Neural progenitor cell (in vitro differentiated cells): ENCODE results near the gene MKS1. TPM values are rescaled to one million over a fixed set of nuclear protein-coding genes. Genes with fewer than 3 reads are reported as not detected.
A peak's percentile ranks its signal among the peaks of the same experiment; 100 is the strongest.

Experiments
- DNase-seq: peaks from one replicate; pipeline ENCODE4 v3.0.0-alpha.2; 2016; ENCODE audit warnings: low spot score
- H2AFZ ChIP-seq: fragments of 200-600 bp; sonication (generic); replicated peaks from 2 replicates; pipeline ENCODE4 v1.6.1; 2016; ENCODE audit warnings: antibody characterized with exemption
- H3F3A ChIP-seq: fragments of 200-600 bp; sonication (generic); 2 replicates; pipeline ENCODE4 v1.6.1; 2016; ENCODE audit warnings: antibody characterized with exemption, low read depth
- H3K27ac ChIP-seq: fragments of 200-600 bp; sonication (generic); 2 replicates; pipeline ENCODE4 v1.5.1; 2016; ENCODE audit warnings: mild to moderate bottlenecking
- H3K27me3 ChIP-seq: fragments of 200-600 bp; sonication (generic); 2 replicates; pipeline ENCODE4 v1.6.1; 2016; ENCODE audit warnings: mild to moderate bottlenecking, moderate library complexity
- H3K36me3 ChIP-seq: fragments of 200-600 bp; sonication (generic); 2 replicates; pipeline ENCODE4 v1.5.1; 2016
- H3K4me1 ChIP-seq: fragments of 200-600 bp; sonication (generic); 2 replicates; pipeline ENCODE4 v1.6.1; 2016; ENCODE audit warnings: mixed run types
- H3K4me2 ChIP-seq: fragments of 200-600 bp; sonication (generic); 2 replicates; pipeline ENCODE4 v1.6.1; 2016
- H3K4me3 ChIP-seq: fragments of 200-600 bp; sonication (generic); 2 replicates; pipeline ENCODE4 v1.5.1; 2016
- H3K79me2 ChIP-seq: fragments of 200-600 bp; sonication (generic); 2 replicates; pipeline ENCODE4 v1.6.1; 2016; ENCODE audit warnings: low read depth
- H3K9ac ChIP-seq: fragments of 200-600 bp; sonication (generic); 2 replicates; pipeline ENCODE4 v1.6.1; 2016
- H3K9me3 ChIP-seq: fragments of 200-600 bp; sonication (generic); 2 replicates; pipeline ENCODE4 v1.5.1; 2016; ENCODE audit warnings: low read depth
- H4K20me1 ChIP-seq: fragments of 200-600 bp; sonication (generic); 2 replicates; pipeline ENCODE4 v1.6.1; 2016; ENCODE audit warnings: low read depth
- H3K27ac Mint-ChIP-seq: 3 replicates; pipeline ENCODE4 v1.8.0; 2021; ENCODE audit warnings: mixed read lengths
- H3K27me3 Mint-ChIP-seq: 2 replicates; pipeline ENCODE4 v1.8.0; 2022; ENCODE audit warnings: low read depth, mild to moderate bottlenecking, inconsistent platforms, moderate library complexity, mixed read lengths; ENCODE audit not compliant: insufficient read depth
- H3K36me3 Mint-ChIP-seq: 3 replicates; pipeline ENCODE4 v1.8.0; 2021; ENCODE audit warnings: mixed read lengths
- H3K4me1 Mint-ChIP-seq: 3 replicates; pipeline ENCODE4 v1.8.0; 2021; ENCODE audit warnings: mixed read lengths
- H3K4me3 Mint-ChIP-seq: 3 replicates; pipeline ENCODE4 v1.8.0; 2021; ENCODE audit warnings: mild to moderate bottlenecking, moderate library complexity, mixed read lengths
- H3K9me3 Mint-ChIP-seq: 3 replicates; pipeline ENCODE4 v1.8.0; 2020; ENCODE audit warnings: mixed read lengths
- CTCF ChIP-seq: fragments of 200-600 bp; sonication (generic); IDR thresholded peaks from 2 replicates; pipeline ENCODE4 v1.5.1; 2017; ENCODE audit warnings: antibody characterized with exemption, mild to moderate bottlenecking
- EZH2 ChIP-seq: fragments of 200-600 bp; sonication (generic); IDR thresholded peaks from 2 replicates; pipeline ENCODE4 v1.6.1; 2017; ENCODE audit warnings: antibody characterized with exemption, mild to moderate bottlenecking, moderate library complexity
- EZH2phosphoT487 ChIP-seq: fragments of 200-600 bp; sonication (generic); IDR thresholded peaks from 2 replicates; pipeline ENCODE4 v1.6.1; 2017; ENCODE audit warnings: antibody characterized with exemption
- total RNA-seq: library from RNA; depleted of rRNA; stranded (reverse); fragments of >200 nt; gene quantifications from 2 replicates; pipeline ENCODE4 v1.2.3, GENCODE V29; 2015; ENCODE audit warnings: low replicate concordance

MKS1 gene
- total RNA-seq, 1 donor from 2014 or later: 25.8 TPM

GRCh38 chr17:58231641-58232040 lies 12.6 kb upstream of the MKS1 start:
- no peaks in the 10 kb centered on the region for H3K36me3 Mint-ChIP-seq
- Histone ChIP-seq H3K4me2 (no peak overlapping the region), H3K4me1 (peaks cover 20% of the 10 kb centered on the region), H3K79me2 (no peaks in the 10 kb centered on the region), H3F3A (peaks cover 12% of the 10 kb centered on the region), H3K36me3 (no peaks in the 10 kb centered on the region), H3K9ac (no peak overlapping the region), H3K4me3 (no peak overlapping the region), H3K27me3 (peaks cover 45% of the 10 kb centered on the region), H3K9me3 (no peaks in the 10 kb centered on the region), H3K27ac (no peak overlapping the region), H2AFZ (no peak overlapping the region), H4K20me1 (no peaks in the 10 kb centered on the region)
- TF ChIP-seq CTCF (no peak), EZH2phosphoT487 (no peak), EZH2 (no peak)
- H3K9me3 Mint-ChIP-seq: no peaks in the 10 kb centered on the region
- no peak for DNase-seq
- no peak overlapping the region for H3K4me3 Mint-ChIP-seq
- H3K4me1 Mint-ChIP-seq: peaks cover 4% of the 10 kb centered on the region
- H3K27ac Mint-ChIP-seq: no peak overlapping the region
- peaks cover 4% of the 10 kb centered on the region for H3K27me3 Mint-ChIP-seq

- Mint-ChIP-seq H3K9me3 (no peaks in the 10 kb centered on the region), H3K27me3 (peaks cover 4% of the 10 kb centered on the region), H3K4me3 (no peak overlapping the region), H3K4me1 (peaks cover 4% of the 10 kb centered on the region), H3K36me3 (no peaks in the 10 kb centered on the region), H3K27ac (no peak overlapping the region)
- peaks cover 20% of the 10 kb centered on the region for H3K4me1 ChIP-seq
- H3K4me2 ChIP-seq: no peak overlapping the region
- H3K9ac ChIP-seq: no peak overlapping the region
- no peak overlapping the region for H3K4me3 ChIP-seq
- peaks cover 39% of the 10 kb centered on the region for H3K27me3 ChIP-seq
- DNase-seq: no peak
- H3K36me3 ChIP-seq: no peaks in the 10 kb centered on the region
- H3K9me3 ChIP-seq: no peaks in the 10 kb centered on the region
- no peak overlapping the region for H3K27ac ChIP-seq
- H3K79me2 ChIP-seq: no peaks in the 10 kb centered on the region
- no peak for TF ChIP-seq CTCF
- no peak for TF ChIP-seq EZH2phosphoT487
- TF ChIP-seq EZH2: no peak
- peaks cover 12% of the 10 kb centered on the region for H3F3A ChIP-seq
- no peaks in the 10 kb centered on the region for H4K20me1 ChIP-seq
- H2AFZ ChIP-seq: no peak overlapping the region
Observed at GRCh38 chr17:58229881-58230280, 10.8 kb upstream of the MKS1 start.

GRCh38 chr17:58229384-58229783 lies 10.3 kb upstream of the MKS1 start:
- H3K4me1 Mint-ChIP-seq: peaks cover 4% of the 10 kb centered on the region
- Histone ChIP-seq H3K27me3 (peaks cover 34% of the 10 kb centered on the region), H3K9ac (no peak overlapping the region), H3F3A (peaks cover 12% of the 10 kb centered on the region), H3K9me3 (no peaks in the 10 kb centered on the region), H3K36me3 (no peaks in the 10 kb centered on the region), H3K79me2 (no peaks in the 10 kb centered on the region), H3K4me2 (peak overlapping the region; percentile 42), H2AFZ (peak overlapping the region; percentile 64), H3K4me3 (no peak overlapping the region), H4K20me1 (no peaks in the 10 kb centered on the region), H3K27ac (no peak overlapping the region), H3K4me1 (peaks cover 20% of the 10 kb centered on the region)
- no peak overlapping the region for H3K4me3 Mint-ChIP-seq
- H3K36me3 Mint-ChIP-seq: no peaks in the 10 kb centered on the region
- H3K9me3 Mint-ChIP-seq: no peaks in the 10 kb centered on the region
- peaks cover 4% of the 10 kb centered on the region for H3K27me3 Mint-ChIP-seq
- H3K27ac Mint-ChIP-seq: no peak overlapping the region
- TF ChIP-seq EZH2phosphoT487 (no peak), EZH2 (no peak), CTCF (no peak)
- no peak for DNase-seq
